NT2/D1 (cell line): Measurements from ENCODE around the gene MCL1.
A peak's percentile ranks its signal among the peaks of the same experiment; 100 is the strongest.

Experiments used
- DNase-seq: peaks from one replicate; pipeline ENCODE4 v3.0.0-alpha.2; 2011; ENCODE audit warnings: low read depth, low spot score
- H3K27me3 ChIP-seq: 2 replicates; pipeline ENCODE4 v1.6.0; 2011; ENCODE audit warnings: mild to moderate bottlenecking; ENCODE audit not compliant: insufficient read length, insufficient read depth
- H3K36me3 ChIP-seq: 2 replicates; pipeline ENCODE4 v1.6.1; 2011; ENCODE audit warnings: mild to moderate bottlenecking, low read length, mixed read lengths; ENCODE audit not compliant: insufficient read depth, insufficient read length
- H3K4me1 ChIP-seq: 2 replicates; pipeline ENCODE4 v1.5.1; 2011; ENCODE audit not compliant: insufficient read depth, insufficient read length
- H3K4me3 ChIP-seq: 2 replicates; pipeline ENCODE4 v1.5.1; 2011; ENCODE audit warnings: low read depth; ENCODE audit not compliant: insufficient read length
- H3K9ac ChIP-seq: 2 replicates; pipeline ENCODE4 v1.6.0; 2011; ENCODE audit warnings: low read depth; ENCODE audit not compliant: insufficient read length
- H3K9me3 ChIP-seq: 2 replicates; pipeline ENCODE4 v1.5.1; 2011; ENCODE audit warnings: mild to moderate bottlenecking, low read length; ENCODE audit not compliant: insufficient read depth
- SUZ12 ChIP-seq: IDR thresholded peaks from 2 replicates; pipeline ENCODE4 v1.6.1; 2011; ENCODE audit not compliant: insufficient read length, insufficient read depth; ENCODE audit errors: extremely low read depth
- YY1 ChIP-seq: IDR thresholded peaks from 2 replicates; pipeline ENCODE4 v1.6.1; 2011; ENCODE audit not compliant: insufficient read length, insufficient read depth
- ZNF274 ChIP-seq: IDR thresholded peaks from 2 replicates; pipeline ENCODE4 v1.6.1; 2011; ENCODE audit warnings: mild to moderate bottlenecking, low read depth, low read length

MCL1 gene

DNA sequence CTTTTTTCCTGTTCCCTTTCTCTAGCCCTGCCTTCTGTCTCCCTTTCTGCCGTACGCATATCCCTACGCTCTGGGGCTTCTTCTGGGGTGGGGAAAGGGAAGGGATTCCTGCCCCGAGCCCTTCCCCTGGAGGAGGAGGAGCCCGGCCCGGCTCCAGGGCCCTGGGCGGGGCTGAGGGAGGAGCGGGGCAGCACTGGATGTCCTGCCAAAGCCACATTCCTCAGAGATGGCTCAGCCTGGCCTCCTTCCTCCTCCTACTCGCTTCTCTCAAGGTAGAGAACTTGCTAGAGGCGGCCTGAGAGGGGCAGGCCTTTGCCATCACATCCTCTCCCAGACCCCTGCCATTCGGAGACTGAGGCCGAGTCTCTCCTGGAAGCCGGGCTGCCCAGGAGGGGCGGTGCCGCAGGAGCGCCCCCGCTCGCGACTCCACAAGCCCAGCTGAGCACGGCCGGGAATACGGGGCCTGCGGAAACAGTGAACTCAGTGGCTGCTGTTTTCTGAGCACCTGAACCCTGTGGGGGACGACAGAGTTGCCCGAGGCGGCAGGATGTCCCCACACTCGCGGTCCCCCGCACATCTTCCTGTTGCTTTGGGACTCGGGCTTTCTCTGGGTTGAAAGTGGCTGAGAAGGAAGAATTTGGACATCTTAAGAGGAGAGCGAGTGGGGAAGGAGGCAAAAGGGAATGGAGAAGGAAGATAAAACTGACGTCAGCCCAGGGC lies 18.0 kb downstream of the MCL1 start:
- Histone ChIP-seq H3K36me3 (peaks cover 53% of the 10 kb centered on the region), H3K27me3 (no peaks in the 10 kb centered on the region), H3K9me3 (no peaks in the 10 kb centered on the region), H3K9ac (peak overlapping the region; percentile 98), H3K4me3 (peak overlapping the region; percentile 58), H3K4me1 (peaks cover 20% of the 10 kb centered on the region)
- DNase-seq = peak; percentile 99
- no peak for TF ChIP-seq ZNF274
- TF ChIP-seq SUZ12 = no peak
- no peak for TF ChIP-seq YY1

DNA sequence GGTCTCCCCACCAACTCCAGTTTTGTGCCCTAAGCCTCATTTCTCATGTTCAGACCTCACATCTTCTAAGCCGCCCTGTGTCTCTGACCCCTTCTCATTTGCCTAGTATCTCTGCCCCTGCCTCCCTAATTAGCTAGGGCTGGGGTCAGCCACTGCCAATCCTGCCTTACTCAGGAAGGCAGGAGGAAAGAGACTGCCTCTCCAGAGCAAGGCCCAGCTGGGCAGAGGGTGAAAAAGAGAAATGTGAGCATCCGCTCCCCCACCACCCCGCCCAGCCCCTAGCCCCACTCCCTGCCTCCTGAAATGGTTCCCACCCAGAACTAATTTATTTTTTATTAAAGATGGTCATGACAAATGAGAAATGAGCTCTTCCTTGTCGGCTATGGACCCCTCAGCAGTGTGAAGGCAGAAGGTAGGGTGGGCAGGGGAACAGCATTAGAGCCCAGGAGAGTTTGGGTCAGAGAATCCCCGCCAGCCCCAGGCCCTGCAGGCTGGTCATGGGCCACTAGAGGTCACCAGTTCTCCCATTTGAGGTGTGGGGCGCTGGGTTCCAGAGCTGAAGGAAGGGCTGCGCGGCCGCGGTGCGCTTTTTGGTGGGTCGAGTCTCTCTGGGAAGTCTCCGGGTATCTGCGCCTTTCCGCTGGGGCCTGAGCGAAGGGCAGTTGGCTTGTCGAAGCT lies 18.7 kb downstream of the MCL1 start:
- Histone ChIP-seq H3K9ac (peak overlapping the region; percentile 92), H3K4me1 (peaks cover 20% of the 10 kb centered on the region), H3K36me3 (peaks cover 59% of the 10 kb centered on the region), H3K27me3 (no peaks in the 10 kb centered on the region), H3K9me3 (no peaks in the 10 kb centered on the region), H3K4me3 (peak overlapping the region; percentile 58)
- TF ChIP-seq YY1 (no peak), ZNF274 (no peak), SUZ12 (no peak)
- peak; percentile 94 for DNase-seq

DNA sequence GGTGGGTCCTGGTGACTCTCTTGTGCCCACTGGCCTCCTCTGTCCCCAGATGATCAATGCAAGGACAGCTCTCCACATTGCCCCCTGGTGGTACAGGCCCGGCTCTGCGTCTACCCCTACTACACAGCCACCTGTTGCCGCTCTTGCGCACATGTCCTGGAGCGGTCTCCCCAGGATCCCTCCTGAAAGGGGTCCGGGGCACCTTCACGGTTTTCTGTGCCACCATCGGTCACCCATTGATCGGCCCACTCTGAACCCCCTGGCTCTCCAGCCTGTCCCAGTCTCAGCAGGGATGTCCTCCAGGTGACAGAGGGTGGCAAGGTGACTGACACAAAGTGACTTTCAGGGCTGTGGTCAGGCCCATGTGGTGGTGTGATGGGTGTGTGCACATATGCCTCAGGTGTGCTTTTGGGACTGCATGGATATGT lies 19.4 kb downstream of the MCL1 start:
- Histone ChIP-seq H3K4me1 (peaks cover 24% of the 10 kb centered on the region), H3K9me3 (no peaks in the 10 kb centered on the region), H3K9ac (peak overlapping the region; percentile 45), H3K4me3 (no peak overlapping the region), H3K36me3 (peaks cover 63% of the 10 kb centered on the region), H3K27me3 (no peaks in the 10 kb centered on the region)
- DNase-seq = no peak
- TF ChIP-seq SUZ12 (no peak), ZNF274 (no peak), YY1 (no peak)

DNA sequence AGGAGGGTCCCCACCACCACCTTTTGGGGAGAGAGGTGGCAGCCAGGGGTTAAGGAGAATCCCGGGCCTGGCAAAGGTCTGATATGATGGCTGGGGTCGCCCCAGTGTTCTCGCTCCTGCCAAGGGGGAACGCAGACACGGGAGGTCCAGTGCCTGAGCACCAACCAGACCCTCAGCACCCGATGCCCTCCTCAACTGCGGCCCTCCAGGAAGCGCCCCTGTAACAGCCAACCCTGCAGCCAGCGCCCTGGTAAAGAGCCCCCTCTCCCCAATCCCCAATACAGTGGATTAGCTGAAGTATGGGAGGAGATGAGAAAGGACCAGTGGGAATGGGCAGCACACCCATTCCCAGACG lies 19.8 kb downstream of the MCL1 start:
- Histone ChIP-seq H3K4me3 (no peak overlapping the region), H3K36me3 (peaks cover 66% of the 10 kb centered on the region), H3K9me3 (no peaks in the 10 kb centered on the region), H3K27me3 (no peaks in the 10 kb centered on the region), H3K4me1 (peaks cover 25% of the 10 kb centered on the region), H3K9ac (peak overlapping the region; percentile 4)
- DNase-seq = no peak
- TF ChIP-seq ZNF274 (no peak), SUZ12 (no peak), YY1 (no peak)

DNA sequence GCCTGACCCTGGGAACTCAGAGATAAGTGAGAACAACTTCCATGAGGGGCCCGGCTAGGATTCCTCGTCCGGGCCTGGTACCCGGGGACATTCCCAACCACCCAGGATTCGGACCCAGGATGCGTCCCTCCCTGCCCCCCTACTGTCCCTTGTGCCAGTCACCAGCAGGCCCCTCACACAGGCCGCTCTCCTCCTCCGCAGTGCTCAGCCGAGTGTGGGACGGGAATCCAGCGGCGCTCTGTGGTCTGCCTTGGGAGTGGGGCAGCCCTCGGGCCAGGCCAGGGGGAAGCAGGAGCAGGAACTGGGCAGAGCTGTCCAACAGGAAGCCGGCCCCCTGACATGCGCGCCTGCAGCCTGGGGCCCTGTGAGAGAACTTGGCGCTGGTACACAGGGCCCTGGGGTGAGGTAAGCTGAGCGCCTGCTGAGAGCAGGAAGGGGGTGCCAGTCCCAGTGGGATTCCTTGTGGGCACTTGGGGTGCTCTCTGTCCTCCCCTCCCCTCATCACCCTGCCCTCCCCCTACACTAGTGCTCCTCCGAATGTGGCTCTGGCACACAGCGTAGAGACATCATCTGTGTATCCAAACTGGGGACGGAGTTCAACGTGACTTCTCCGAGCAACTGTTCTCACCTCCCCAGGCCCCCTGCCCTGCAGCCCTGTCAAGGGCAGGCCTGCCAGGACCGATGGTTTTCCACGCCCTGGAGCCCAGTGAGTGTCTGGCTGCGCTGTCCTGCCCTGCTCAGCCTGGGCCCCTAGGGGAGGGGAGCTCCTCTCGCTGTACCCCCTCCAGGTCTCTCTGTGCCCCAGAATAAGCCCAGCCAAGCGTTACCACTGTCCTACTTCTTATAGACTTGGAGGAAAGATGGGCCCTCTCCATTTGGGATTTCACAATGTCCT lies 20.4 kb downstream of the MCL1 start:
- TF ChIP-seq YY1 (no peak), SUZ12 (no peak), ZNF274 (no peak)
- Histone ChIP-seq H3K9me3 (no peaks in the 10 kb centered on the region), H3K4me3 (no peak overlapping the region), H3K9ac (no peak overlapping the region), H3K27me3 (no peaks in the 10 kb centered on the region), H3K4me1 (peaks cover 27% of the 10 kb centered on the region), H3K36me3 (peaks cover 73% of the 10 kb centered on the region)
- no peak for DNase-seq

DNA sequence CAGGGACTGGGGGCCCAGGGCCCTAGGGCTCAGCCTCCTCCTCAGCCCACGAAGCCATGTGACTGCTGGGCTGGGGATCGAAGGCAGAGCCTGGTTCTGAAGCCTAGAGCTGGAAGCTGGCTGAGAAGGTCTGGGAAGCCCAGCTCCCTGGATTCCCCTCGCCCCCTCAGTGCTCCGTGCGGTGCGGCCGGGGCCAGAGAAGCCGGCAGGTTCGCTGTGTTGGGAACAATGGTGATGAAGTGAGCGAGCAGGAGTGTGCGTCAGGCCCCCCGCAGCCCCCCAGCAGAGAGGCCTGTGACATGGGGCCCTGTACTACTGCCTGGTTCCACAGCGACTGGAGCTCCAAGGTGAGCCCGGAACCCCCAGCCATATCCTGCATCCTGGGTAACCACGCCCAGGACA lies 21.1 kb downstream of the MCL1 start:
- no peak overlapping the region for H3K9ac ChIP-seq
- no peaks in the 10 kb centered on the region for H3K9me3 ChIP-seq
- H3K36me3 ChIP-seq = peaks cover 76% of the 10 kb centered on the region
- peaks cover 26% of the 10 kb centered on the region for H3K4me1 ChIP-seq
- no peak overlapping the region for H3K4me3 ChIP-seq
- no peak for DNase-seq
- no peaks in the 10 kb centered on the region for H3K27me3 ChIP-seq
- TF ChIP-seq SUZ12 (no peak), ZNF274 (no peak)

DNA sequence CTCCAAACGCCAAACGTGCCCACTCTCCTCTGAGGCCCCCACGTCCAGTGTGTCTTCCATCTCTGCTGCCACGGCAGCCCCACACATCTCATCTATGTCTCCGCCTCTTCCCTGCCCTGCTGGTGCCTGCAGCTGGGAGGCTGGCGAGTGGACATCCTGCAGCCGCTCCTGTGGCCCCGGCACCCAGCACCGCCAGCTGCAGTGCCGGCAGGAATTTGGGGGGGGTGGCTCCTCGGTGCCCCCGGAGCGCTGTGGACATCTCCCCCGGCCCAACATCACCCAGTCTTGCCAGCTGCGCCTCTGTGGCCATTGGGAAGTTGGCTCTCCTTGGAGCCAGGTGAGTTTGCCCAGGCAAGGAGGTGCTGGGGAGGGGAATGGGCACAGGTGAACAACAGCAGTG lies 21.6 kb downstream of the MCL1 start:
- DNase-seq = no peak
- Histone ChIP-seq H3K27me3 (no peaks in the 10 kb centered on the region), H3K9ac (no peak overlapping the region), H3K4me3 (no peak overlapping the region), H3K4me1 (peaks cover 22% of the 10 kb centered on the region), H3K9me3 (no peaks in the 10 kb centered on the region), H3K36me3 (peaks cover 78% of the 10 kb centered on the region)
- TF ChIP-seq ZNF274 (no peak), SUZ12 (no peak), YY1 (no peak)
